ENCODE results near the gene EIF2AK3. TPM values are rescaled to one million over a fixed set of nuclear protein-coding genes. Genes with fewer than 3 reads are reported as not detected.

EIF2AK3 gene
- total and polyA plus RNA-seq, 12 donors = 4.6 to 21.5 (median 9.9) TPM

GRCh38 chr2:88591698-88592097, 35.6 kb downstream of the EIF2AK3 start:
- intact Hi-C loops (cut with DNase I) = loop anchor here (1.0 to 5.0 kb wide), 7 partner anchors 32 to 80 kb away; partner anchors contain the start of gene EIF2AK3 (in 4 of the 10)
- Histone ChIP-seq H3K4me3 (no peak overlapping the region), H3K27ac (peak overlapping the region in 1 of 10 donors; percentile 12), H3K4me1 (peaks cover 0 to 11% (median under 1%) of the 10 kb centered on the region in 9 donors), H3K36me3 (peaks cover 0 to 91% (median 31%) of the 10 kb centered on the region in 9 donors), H3K9me3 (peaks cover 0 to 6% (median 0%) of the 10 kb centered on the region in 11 donors), H3K27me3 (no peaks in the 10 kb centered on the region)
- no peak for ATAC-seq
- TF ChIP-seq, protein P1, sequence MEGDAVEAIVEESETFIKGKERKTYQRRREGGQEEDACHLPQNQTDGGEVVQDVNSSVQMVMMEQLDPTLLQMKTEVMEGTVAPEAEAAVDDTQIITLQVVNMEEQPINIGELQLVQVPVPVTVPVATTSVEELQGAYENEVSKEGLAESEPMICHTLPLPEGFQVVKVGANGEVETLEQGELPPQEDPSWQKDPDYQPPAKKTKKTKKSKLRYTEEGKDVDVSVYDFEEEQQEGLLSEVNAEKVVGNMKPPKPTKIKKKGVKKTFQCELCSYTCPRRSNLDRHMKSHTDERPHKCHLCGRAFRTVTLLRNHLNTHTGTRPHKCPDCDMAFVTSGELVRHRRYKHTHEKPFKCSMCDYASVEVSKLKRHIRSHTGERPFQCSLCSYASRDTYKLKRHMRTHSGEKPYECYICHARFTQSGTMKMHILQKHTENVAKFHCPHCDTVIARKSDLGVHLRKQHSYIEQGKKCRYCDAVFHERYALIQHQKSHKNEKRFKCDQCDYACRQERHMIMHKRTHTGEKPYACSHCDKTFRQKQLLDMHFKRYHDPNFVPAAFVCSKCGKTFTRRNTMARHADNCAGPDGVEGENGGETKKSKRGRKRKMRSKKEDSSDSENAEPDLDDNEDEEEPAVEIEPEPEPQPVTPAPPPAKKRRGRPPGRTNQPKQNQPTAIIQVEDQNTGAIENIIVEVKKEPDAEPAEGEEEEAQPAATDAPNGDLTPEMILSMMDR (IDR thresholded peaks at IDR 0.05) = no peak
- no peak for DNase-seq
- WGBS, 2 donors = 72 to 83% methylated on average over 2 of the region's 2 CpGs

DNA sequence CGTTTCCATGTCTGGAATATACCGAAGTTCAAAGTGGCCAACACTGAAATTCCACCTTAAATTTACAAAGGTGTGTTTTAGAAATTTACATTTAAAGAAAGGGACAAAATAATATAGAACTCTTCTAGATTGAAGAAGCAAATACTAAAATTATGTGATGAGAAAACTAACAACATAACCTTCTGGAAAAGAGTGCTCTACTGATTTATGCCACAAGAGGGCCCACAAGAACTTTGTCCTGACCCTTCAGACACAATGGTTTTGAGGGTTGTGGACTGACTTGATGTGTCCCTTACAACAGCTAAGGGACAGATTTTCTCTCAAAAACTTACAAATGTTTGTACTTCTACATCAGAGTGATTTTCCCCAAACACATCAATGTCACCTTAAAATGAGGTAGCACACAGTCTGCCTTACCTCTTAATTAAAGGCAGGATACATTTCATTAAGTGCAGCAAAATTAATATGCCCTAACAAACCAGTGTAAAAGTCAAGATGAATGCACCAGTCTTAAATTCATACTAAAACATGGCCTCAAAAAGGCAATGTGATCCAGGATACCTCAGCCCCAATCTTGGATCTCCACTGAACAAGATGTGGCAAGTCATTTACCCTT, 36.2 kb downstream of the EIF2AK3 start:
- peak in 1 of 2 donors; percentile 55 for DNase-seq
- peaks cover 0 to 6% (median 0%) of the 10 kb centered on the region in 11 donors for H3K9me3 ChIP-seq
- H3K36me3 ChIP-seq = peaks cover 0 to 96% (median 33%) of the 10 kb centered on the region in 9 donors
- ATAC-seq = peak in 7 of 8 donors; percentile 70 to 93 (median 87)
- peaks cover 0 to 8% (median 0%) of the 10 kb centered on the region in 9 donors for H3K4me1 ChIP-seq
- H3K4me3 ChIP-seq = no peak overlapping the region
- no peaks in the 10 kb centered on the region for H3K27me3 ChIP-seq
- intact Hi-C loops (cut with DNase I) = loop anchor here in 9 of 10 donors (1.0 to 5.0 kb wide), 6 partner anchors 36 to 80 kb away; partner anchors contain the start of gene EIF2AK3 (in 4 of the 9)
- TF ChIP-seq, protein P1 (IDR thresholded peaks at IDR 0.05) = peak; percentile 65 to 94 (median 82)
- H3K27ac ChIP-seq = peak overlapping the region in 1 of 10 donors; percentile 12
- WGBS, 2 donors = 90 to 98% methylated on average over 2 of the region's 2 CpGs

GRCh38 chr2:88585969-88586368, 41.3 kb downstream of the EIF2AK3 start:
- TF ChIP-seq, protein P1 (IDR thresholded peaks at IDR 0.05) = no peak
- DNase-seq (no peak), ATAC-seq (no peak)
- Histone ChIP-seq H3K4me3 (no peak overlapping the region), H3K4me1 (no peaks in the 10 kb centered on the region), H3K27ac (no peak overlapping the region), H3K9me3 (no peaks in the 10 kb centered on the region), H3K36me3 (peaks cover 0 to 100% (median 49%) of the 10 kb centered on the region in 9 donors), H3K27me3 (no peaks in the 10 kb centered on the region)
- WGBS, 2 donors = 87 to 88% methylated on average over 6 of the region's 6 CpGs
- intact Hi-C loops (cut with DNase I) = no loop called here

- H3K9me3 ChIP-seq = no peaks in the 10 kb centered on the region
- intact Hi-C loops (cut with DNase I) = no loop called here
Observed at GRCh38 chr2:88582030-88582429, 45.2 kb downstream of the EIF2AK3 start.

More at GRCh38 chr2:88582030-88582429, 45.2 kb downstream of the EIF2AK3 start:
- Histone ChIP-seq H3K27me3 (no peaks in the 10 kb centered on the region), H3K4me3 (no peak overlapping the region), H3K4me1 (no peaks in the 10 kb centered on the region), H3K36me3 (peaks cover 0 to 100% (median 41%) of the 10 kb centered on the region in 9 donors), H3K27ac (no peak overlapping the region)
- no peak for DNase-seq
- 85 to 96% methylated on average over 1 of the region's 1 CpG for WGBS, 2 donors
- TF ChIP-seq, protein P1 (IDR thresholded peaks at IDR 0.05) = no peak
- no peak for ATAC-seq

Data from heart right ventricle (tissue), 16 donors.